ENCODE measurements around the gene ZHX3.

DNA sequence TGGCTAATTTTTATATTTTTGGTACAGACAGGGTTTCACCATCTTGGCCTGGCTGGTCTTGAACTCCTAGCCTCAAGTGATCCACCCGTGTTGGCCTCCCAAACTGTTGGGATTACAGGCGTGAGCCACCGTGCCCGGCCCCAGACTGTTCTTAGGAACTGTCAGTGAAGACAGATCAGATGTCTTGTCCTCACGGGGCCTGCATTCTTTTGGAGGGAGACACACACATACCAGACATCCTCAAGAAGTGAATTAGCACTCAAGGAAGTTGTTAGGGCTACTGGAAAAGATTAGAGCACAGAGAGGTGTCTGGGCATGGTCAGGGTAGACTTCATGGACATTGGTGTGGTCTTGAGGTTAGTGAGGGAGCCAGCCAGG lies 12.8 kb upstream of the ZHX3 start:
- TF ChIP-seq, protein P1, sequence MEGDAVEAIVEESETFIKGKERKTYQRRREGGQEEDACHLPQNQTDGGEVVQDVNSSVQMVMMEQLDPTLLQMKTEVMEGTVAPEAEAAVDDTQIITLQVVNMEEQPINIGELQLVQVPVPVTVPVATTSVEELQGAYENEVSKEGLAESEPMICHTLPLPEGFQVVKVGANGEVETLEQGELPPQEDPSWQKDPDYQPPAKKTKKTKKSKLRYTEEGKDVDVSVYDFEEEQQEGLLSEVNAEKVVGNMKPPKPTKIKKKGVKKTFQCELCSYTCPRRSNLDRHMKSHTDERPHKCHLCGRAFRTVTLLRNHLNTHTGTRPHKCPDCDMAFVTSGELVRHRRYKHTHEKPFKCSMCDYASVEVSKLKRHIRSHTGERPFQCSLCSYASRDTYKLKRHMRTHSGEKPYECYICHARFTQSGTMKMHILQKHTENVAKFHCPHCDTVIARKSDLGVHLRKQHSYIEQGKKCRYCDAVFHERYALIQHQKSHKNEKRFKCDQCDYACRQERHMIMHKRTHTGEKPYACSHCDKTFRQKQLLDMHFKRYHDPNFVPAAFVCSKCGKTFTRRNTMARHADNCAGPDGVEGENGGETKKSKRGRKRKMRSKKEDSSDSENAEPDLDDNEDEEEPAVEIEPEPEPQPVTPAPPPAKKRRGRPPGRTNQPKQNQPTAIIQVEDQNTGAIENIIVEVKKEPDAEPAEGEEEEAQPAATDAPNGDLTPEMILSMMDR (IDR thresholded peaks at IDR 0.05), result no peak
- TF ChIP-seq ZFX (IDR thresholded peaks at IDR 0.05; ENCODE audit: borderline replicate concordance), result no peak

Data from 22Rv1 (cell line).